Kidney epithelial cell (primary cell): ENCODE measurements around the gene RNF220. TPM values are rescaled to one million over a fixed set of nuclear protein-coding genes. Genes with fewer than 3 reads are reported as not detected.

Experiments used
- DNase-seq: peaks from one replicate; pipeline ENCODE4 v3.0.0-alpha.2; 2010; ENCODE audit warnings: low read depth
- H3K27me3 ChIP-seq: 2 replicates; pipeline ENCODE4 v1.6.0; 2011; ENCODE audit warnings: low read length; ENCODE audit not compliant: control insufficient read depth, insufficient read depth
- H3K36me3 ChIP-seq: 2 replicates; pipeline ENCODE4 v1.5.1; 2011; ENCODE audit warnings: low read length; ENCODE audit not compliant: control insufficient read depth, insufficient read depth
- H3K4me3 ChIP-seq: 2 replicates; pipeline ENCODE4 v1.5.1; 2011; ENCODE audit warnings: low read depth, mild to moderate bottlenecking, control low read depth, low read length
- CTCF ChIP-seq: IDR thresholded peaks from 2 replicates; pipeline ENCODE4 v1.5.1; 2011; ENCODE audit warnings: mild to moderate bottlenecking, moderate library complexity, low read length, control low read depth, inconsistent platforms; ENCODE audit not compliant: insufficient read depth, poor library complexity, severe bottlenecking
- total RNA-seq: library from RNA; depleted of rRNA; stranded (reverse); fragments of >200 nt; gene quantifications from 2 replicates; pipeline ENCODE4 v1.2.3, GENCODE V29; 2015

Gene RNF220
- total RNA-seq, 1 donor from 2014 or later: 127 TPM

- TF ChIP-seq CTCF: no peak
- Histone ChIP-seq H3K4me3 (no peak overlapping the region), H3K27me3 (no peaks in the 10 kb centered on the region), H3K36me3 (no peaks in the 10 kb centered on the region)
- no peak for DNase-seq
Measured at GRCh38 chr1:44610527-44611148, 205.6 kb downstream of the RNF220 start.

- no peaks in the 10 kb centered on the region for H3K36me3 ChIP-seq
- TF ChIP-seq CTCF: no peak
- H3K4me3 ChIP-seq: no peak overlapping the region
- no peak for DNase-seq
- H3K27me3 ChIP-seq: no peaks in the 10 kb centered on the region
Measured at GRCh38 chr1:44611419-44611818, 206.4 kb downstream of the RNF220 start.

GRCh38 chr1:44611866-44612265 is 206.8 kb downstream of the RNF220 start:
- no peak for TF ChIP-seq CTCF
- H3K27me3 ChIP-seq: no peaks in the 10 kb centered on the region
- DNase-seq: no peak

GRCh38 chr1:44613941-44614340 is 208.9 kb downstream of the RNF220 start:
- no peak for TF ChIP-seq CTCF
- DNase-seq: no peak
- H3K27me3 ChIP-seq: no peaks in the 10 kb centered on the region
- H3K4me3 ChIP-seq: no peak overlapping the region
- no peaks in the 10 kb centered on the region for H3K36me3 ChIP-seq

More at GRCh38 chr1:44611866-44612265, 206.8 kb downstream of the RNF220 start:
- Histone ChIP-seq H3K36me3 (no peaks in the 10 kb centered on the region), H3K4me3 (no peak overlapping the region)

- TF ChIP-seq CTCF: no peak
- H3K4me3 ChIP-seq: no peak overlapping the region
- no peaks in the 10 kb centered on the region for H3K36me3 ChIP-seq
- H3K27me3 ChIP-seq: no peaks in the 10 kb centered on the region
- no peak for DNase-seq
Measured at GRCh38 chr1:44616284-44616990, 211.4 kb downstream of the RNF220 start.
